ENCODE data around the gene ZC3H4.

GRCh38 chr19:47151627-47152026 is 38.1 kb upstream of the ZC3H4 start:
- TF ChIP-seq CTCF (conservative IDR thresholded peaks at IDR 0.05 in 1 of 2, IDR thresholded peaks at IDR 0.05 in 1 of 2; ENCODE audit: low read depth in 1 of 2, low read length in 2 of 2) (no peak), EZH2 (IDR thresholded peaks at IDR 0.05; ENCODE audit: low read length, missing control alignments) (no peak)

Data from fibroblast of lung (primary cell).